GM13977 (cell line): ENCODE measurements around the gene FAM13A.
"Not testable (repeated sequence)": the region's sequence is repeated elsewhere in the genome, so short reads cannot be mapped to it uniquely, and the experiment has no call there.

ENCODE experiments used
- DNase-seq: peaks from one replicate; pipeline ENCODE4 v3.0.0; 2012; ENCODE audit warnings: low spot score
- CTCF ChIP-seq: IDR thresholded peaks from 2 replicates; pipeline ENCODE4 v1.5.1; 2012; ENCODE audit warnings: mild to moderate bottlenecking, control low read depth; ENCODE audit not compliant: insufficient read depth; ENCODE audit errors: extremely low read depth, missing control alignments
- in situ Hi-C: fragments of 300-500 bp; cut with MboI; formaldehyde crosslinking; loops from one replicate; pipeline ENCODE4 v1.12.0; 2022; ENCODE audit warnings: low sequenced_read_pairs, low pct_unique_long_range_greater_than_20kb, mixed read lengths, inconsistent platforms; ENCODE audit not compliant: unreplicated experiment

FAM13A gene

GRCh38 chr4:89021062-89021461 is 35.9 kb downstream of the FAM13A start:
- in situ Hi-C loops, result loop anchor here (10.0 to 25.0 kb wide), 2 partner anchors 206 to 484 kb away; no protein-coding TSS in a partner anchor
- TF ChIP-seq CTCF, result no peak
- no peak for DNase-seq

GRCh38 chr4:89014897-89015296 is 42.1 kb downstream of the FAM13A start:
- not testable (repeated sequence) for DNase-seq

GRCh38 chr4:89009761-89010369 is 47.1 kb downstream of the FAM13A start:
- no peak for DNase-seq
- no peak for TF ChIP-seq CTCF
- in situ Hi-C loops, result loop anchor here (25.0 kb wide), 1 partner anchor 473 kb away; no protein-coding TSS in a partner anchor

More at GRCh38 chr4:89014897-89015296, 42.1 kb downstream of the FAM13A start:
- in situ Hi-C loops, result loop anchor here (25.0 kb wide), 1 partner anchor 478 kb away; no protein-coding TSS in a partner anchor

GRCh38 chr4:89009115-89009514 is 47.9 kb downstream of the FAM13A start:
- no peak for DNase-seq
- no peak for TF ChIP-seq CTCF
- in situ Hi-C loops, result loop anchor here (25.0 kb wide), 1 partner anchor 472 kb away; no protein-coding TSS in a partner anchor

- no peak for DNase-seq
- no peak for TF ChIP-seq CTCF
- in situ Hi-C loops, result loop anchor here (25.0 kb wide), 1 partner anchor 471 kb away; no protein-coding TSS in a partner anchor
Observed at GRCh38 chr4:89008166-89008565, 48.8 kb downstream of the FAM13A start.

GRCh38 chr4:89007338-89007939 is 49.5 kb downstream of the FAM13A start:
- in situ Hi-C loops, result loop anchor here (25.0 kb wide), 1 partner anchor 470 kb away; no protein-coding TSS in a partner anchor
- TF ChIP-seq CTCF, result no peak
- DNase-seq, result no peak

GRCh38 chr4:89006307-89006706 is 50.7 kb downstream of the FAM13A start:
- TF ChIP-seq CTCF, result no peak
- no peak for DNase-seq
- in situ Hi-C loops, result loop anchor here (25.0 kb wide), 1 partner anchor 469 kb away; no protein-coding TSS in a partner anchor

GRCh38 chr4:89005066-89005465 is 51.9 kb downstream of the FAM13A start:
- not testable (repeated sequence) for DNase-seq
- in situ Hi-C loops, result loop anchor here (25.0 kb wide), 1 partner anchor 468 kb away; no protein-coding TSS in a partner anchor
